ENCODE data around the gene LDLRAD3. TPM values are rescaled to one million over a fixed set of nuclear protein-coding genes. Genes with fewer than 3 reads are reported as not detected.

Gene LDLRAD3
- total RNA-seq, 1 donor from 2014 or later: 10.2 TPM

DNA sequence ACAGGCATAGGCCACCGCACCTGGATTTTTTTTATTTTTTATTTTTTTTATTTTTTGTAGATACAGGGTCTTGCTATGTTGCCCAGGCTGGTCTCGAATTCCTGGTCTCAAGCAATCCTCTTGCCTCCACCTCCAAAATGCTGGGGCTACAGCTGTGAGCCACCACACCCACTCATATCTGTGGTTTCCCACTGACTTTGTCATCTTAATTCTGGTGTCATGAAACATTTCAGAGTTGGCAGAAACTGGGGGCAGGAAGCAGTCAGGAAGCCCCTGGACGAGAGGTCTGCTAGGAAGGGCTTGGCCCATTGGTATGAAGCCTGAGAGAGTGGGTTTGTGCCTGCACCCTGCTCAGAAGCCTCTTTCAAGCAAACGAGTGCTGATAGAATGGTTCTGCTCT is 296.3 kb downstream of the LDLRAD3 start:
- H3K4me3 ChIP-seq (ENCODE audit: low read depth, low read length): no peak overlapping the region
- no peak for DNase-seq (ENCODE audit: low read depth)
- no peaks in the 10 kb centered on the region for H3K36me3 ChIP-seq (ENCODE audit: control insufficient read depth, insufficient read depth, low read length)
- TF ChIP-seq CTCF (IDR thresholded peaks at IDR 0.05; ENCODE audit: insufficient read depth, low read length, poor library complexity, severe bottlenecking): no peak
- H3K27me3 ChIP-seq (ENCODE audit: control insufficient read depth, insufficient read depth, low read length): no peaks in the 10 kb centered on the region

DNA sequence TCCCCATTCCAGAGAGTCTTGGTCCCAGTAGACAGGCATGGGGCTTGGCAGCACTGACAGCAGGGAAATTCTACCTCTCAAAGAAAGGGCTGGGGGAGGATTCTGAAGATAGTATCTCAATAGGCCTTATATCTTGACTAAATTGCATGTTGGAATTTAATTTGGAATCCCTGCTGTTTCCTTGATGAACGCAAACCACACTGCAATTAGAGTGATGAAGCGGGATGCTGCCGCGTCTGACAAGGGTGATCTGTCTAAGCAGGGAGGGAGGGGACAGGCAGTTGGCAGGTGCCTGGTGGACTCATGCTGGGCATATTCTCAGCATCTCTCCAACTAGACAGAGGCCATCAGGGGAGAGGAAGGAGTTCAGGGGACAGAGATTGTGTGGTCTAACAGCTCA is 296.9 kb downstream of the LDLRAD3 start:
- H3K27me3 ChIP-seq (ENCODE audit: control insufficient read depth, insufficient read depth, low read length): no peaks in the 10 kb centered on the region
- no peak for TF ChIP-seq CTCF (IDR thresholded peaks at IDR 0.05; ENCODE audit: insufficient read depth, low read length, poor library complexity, severe bottlenecking)
- no peak for DNase-seq (ENCODE audit: low read depth)
- no peak overlapping the region for H3K4me3 ChIP-seq (ENCODE audit: low read depth, low read length)
- no peaks in the 10 kb centered on the region for H3K36me3 ChIP-seq (ENCODE audit: control insufficient read depth, insufficient read depth, low read length)

DNA sequence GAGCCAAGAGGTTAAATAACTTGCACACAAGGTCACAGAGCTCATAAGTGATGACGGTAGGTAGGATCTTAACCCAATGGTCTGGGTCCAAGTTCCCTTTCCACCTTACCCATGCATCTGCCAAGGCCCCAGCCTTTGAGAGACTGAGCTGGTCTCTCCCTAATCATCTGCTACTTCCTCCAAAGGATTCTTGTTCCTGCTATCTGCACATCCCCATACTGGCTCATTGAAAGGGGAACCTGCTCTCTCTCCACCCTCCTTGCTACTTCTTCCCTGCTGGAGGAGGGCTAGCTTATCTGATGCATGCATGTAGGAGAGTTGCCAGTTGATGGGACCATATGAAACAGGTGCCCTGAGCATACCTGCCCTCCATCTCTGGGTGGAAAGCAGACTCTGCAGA is 297.6 kb downstream of the LDLRAD3 start:
- no peaks in the 10 kb centered on the region for H3K36me3 ChIP-seq (ENCODE audit: control insufficient read depth, insufficient read depth, low read length)
- H3K4me3 ChIP-seq (ENCODE audit: low read depth, low read length): no peak overlapping the region
- no peaks in the 10 kb centered on the region for H3K27me3 ChIP-seq (ENCODE audit: control insufficient read depth, insufficient read depth, low read length)
- TF ChIP-seq CTCF (IDR thresholded peaks at IDR 0.05; ENCODE audit: insufficient read depth, low read length, poor library complexity, severe bottlenecking): no peak
- DNase-seq (ENCODE audit: low read depth): no peak

GRCh38 chr11:36243641-36244040 is 299.8 kb downstream of the LDLRAD3 start:
- no peak for DNase-seq (ENCODE audit: low read depth)
- Histone ChIP-seq H3K4me3 (ENCODE audit: low read depth, low read length) (no peak overlapping the region), H3K27me3 (ENCODE audit: control insufficient read depth, insufficient read depth, low read length) (no peaks in the 10 kb centered on the region), H3K36me3 (ENCODE audit: control insufficient read depth, insufficient read depth, low read length) (no peaks in the 10 kb centered on the region)
- no peak for TF ChIP-seq CTCF (IDR thresholded peaks at IDR 0.05; ENCODE audit: insufficient read depth, low read length, poor library complexity, severe bottlenecking)

GRCh38 chr11:36247493-36247892 is 303.6 kb downstream of the LDLRAD3 start:
- H3K27me3 ChIP-seq (ENCODE audit: control insufficient read depth, insufficient read depth, low read length): no peaks in the 10 kb centered on the region
- no peak for TF ChIP-seq CTCF (IDR thresholded peaks at IDR 0.05; ENCODE audit: insufficient read depth, low read length, poor library complexity, severe bottlenecking)
- H3K4me3 ChIP-seq (ENCODE audit: low read depth, low read length): no peak overlapping the region
- no peaks in the 10 kb centered on the region for H3K36me3 ChIP-seq (ENCODE audit: control insufficient read depth, insufficient read depth, low read length)
- no peak for DNase-seq (ENCODE audit: low read depth)

DNA sequence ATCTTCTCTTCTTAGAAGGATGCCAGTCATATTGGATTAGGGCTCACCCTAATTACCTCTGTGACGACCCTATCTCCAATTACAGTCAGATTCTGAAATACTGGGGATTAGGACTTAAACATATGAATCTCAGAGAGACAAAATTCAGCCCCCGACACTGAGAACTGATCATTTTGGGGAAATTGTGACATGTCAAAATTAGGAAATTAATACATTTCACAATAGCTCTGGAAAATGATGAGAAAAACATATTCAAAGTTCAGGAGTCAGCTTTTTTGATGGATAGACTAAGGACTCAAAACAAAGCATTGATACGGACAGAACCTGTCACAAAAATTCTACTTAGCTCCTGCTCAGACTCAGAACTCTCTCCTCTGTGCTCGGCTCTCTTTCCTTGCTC is 304.6 kb downstream of the LDLRAD3 start:
- no peak for TF ChIP-seq CTCF (IDR thresholded peaks at IDR 0.05; ENCODE audit: insufficient read depth, low read length, poor library complexity, severe bottlenecking)
- Histone ChIP-seq H3K4me3 (ENCODE audit: low read depth, low read length) (no peak overlapping the region), H3K27me3 (ENCODE audit: control insufficient read depth, insufficient read depth, low read length) (no peaks in the 10 kb centered on the region), H3K36me3 (ENCODE audit: control insufficient read depth, insufficient read depth, low read length) (no peaks in the 10 kb centered on the region)
- no peak for DNase-seq (ENCODE audit: low read depth)

Measured in kidney epithelial cell (primary cell).